ENCODE results near the gene EPN3. TPM values are rescaled to one million over a fixed set of nuclear protein-coding genes. Genes with fewer than 3 reads are reported as not detected.

EPN3 gene
- total RNA-seq, 4 donors from 2014 or later, result 0.30 to 41.1 TPM; not detected in 2

- no peak for DNase-seq
- intact Hi-C loops (cut with DNase I; ENCODE audit: low total_unique reads), result no loop called here
- Histone ChIP-seq H3K27ac (no peak overlapping the region), H3K4me3 (no peak overlapping the region), H3K36me3 (no peaks in the 10 kb centered on the region), H3K4me1 (no peaks in the 10 kb centered on the region), H3K27me3 (no peaks in the 10 kb centered on the region), H3K9me3 (no peaks in the 10 kb centered on the region)
- TF ChIP-seq POLR2A (IDR thresholded peaks at IDR 0.05), result no peak
Observed at GRCh38 chr17:50570528-50570927, 38.0 kb downstream of the EPN3 start.

DNA sequence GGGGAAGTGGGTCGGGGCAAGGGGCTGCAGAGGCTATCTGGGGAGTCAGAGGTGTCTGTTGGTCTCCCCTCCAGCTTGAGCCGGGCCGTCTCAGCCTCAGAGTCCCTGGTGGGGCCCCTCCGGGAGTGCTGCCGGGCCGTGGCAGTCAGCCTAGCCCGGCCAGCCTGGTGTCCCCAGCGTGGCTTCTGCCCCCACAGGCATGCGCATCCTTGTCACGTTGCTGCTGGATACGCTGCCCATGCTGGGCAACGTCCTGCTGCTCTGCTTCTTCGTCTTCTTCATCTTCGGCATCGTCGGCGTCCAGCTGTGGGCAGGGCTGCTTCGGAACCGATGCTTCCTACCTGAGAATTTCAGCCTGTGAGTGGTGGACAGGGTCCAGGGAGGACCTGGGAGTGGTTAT is 39.1 kb downstream of the EPN3 start:
- no peaks in the 10 kb centered on the region for H3K4me1 ChIP-seq
- H3K27ac ChIP-seq, result no peak overlapping the region
- no peak for DNase-seq
- no peaks in the 10 kb centered on the region for H3K27me3 ChIP-seq
- no peaks in the 10 kb centered on the region for H3K36me3 ChIP-seq
- no peaks in the 10 kb centered on the region for H3K9me3 ChIP-seq
- intact Hi-C loops (cut with DNase I; ENCODE audit: low total_unique reads), result no loop called here
- TF ChIP-seq, protein P1, sequence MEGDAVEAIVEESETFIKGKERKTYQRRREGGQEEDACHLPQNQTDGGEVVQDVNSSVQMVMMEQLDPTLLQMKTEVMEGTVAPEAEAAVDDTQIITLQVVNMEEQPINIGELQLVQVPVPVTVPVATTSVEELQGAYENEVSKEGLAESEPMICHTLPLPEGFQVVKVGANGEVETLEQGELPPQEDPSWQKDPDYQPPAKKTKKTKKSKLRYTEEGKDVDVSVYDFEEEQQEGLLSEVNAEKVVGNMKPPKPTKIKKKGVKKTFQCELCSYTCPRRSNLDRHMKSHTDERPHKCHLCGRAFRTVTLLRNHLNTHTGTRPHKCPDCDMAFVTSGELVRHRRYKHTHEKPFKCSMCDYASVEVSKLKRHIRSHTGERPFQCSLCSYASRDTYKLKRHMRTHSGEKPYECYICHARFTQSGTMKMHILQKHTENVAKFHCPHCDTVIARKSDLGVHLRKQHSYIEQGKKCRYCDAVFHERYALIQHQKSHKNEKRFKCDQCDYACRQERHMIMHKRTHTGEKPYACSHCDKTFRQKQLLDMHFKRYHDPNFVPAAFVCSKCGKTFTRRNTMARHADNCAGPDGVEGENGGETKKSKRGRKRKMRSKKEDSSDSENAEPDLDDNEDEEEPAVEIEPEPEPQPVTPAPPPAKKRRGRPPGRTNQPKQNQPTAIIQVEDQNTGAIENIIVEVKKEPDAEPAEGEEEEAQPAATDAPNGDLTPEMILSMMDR (IDR thresholded peaks at IDR 0.05), result no peak
- no peak for TF ChIP-seq POLR2A (IDR thresholded peaks at IDR 0.05)
- no peak overlapping the region for H3K4me3 ChIP-seq

GRCh38 chr17:50572541-50572940 is 40.0 kb downstream of the EPN3 start:
- H3K4me1 ChIP-seq, result no peaks in the 10 kb centered on the region
- no peaks in the 10 kb centered on the region for H3K27me3 ChIP-seq
- intact Hi-C loops (cut with DNase I; ENCODE audit: low total_unique reads), result no loop called here
- no peak overlapping the region for H3K4me3 ChIP-seq
- no peaks in the 10 kb centered on the region for H3K36me3 ChIP-seq
- DNase-seq, result no peak
- TF ChIP-seq, protein P1 (IDR thresholded peaks at IDR 0.05), result no peak
- TF ChIP-seq POLR2A (IDR thresholded peaks at IDR 0.05), result no peak
- H3K9me3 ChIP-seq, result no peaks in the 10 kb centered on the region
- no peak overlapping the region for H3K27ac ChIP-seq

- no peak for DNase-seq
- Histone ChIP-seq H3K36me3 (no peaks in the 10 kb centered on the region), H3K4me1 (no peaks in the 10 kb centered on the region), H3K4me3 (no peak overlapping the region), H3K9me3 (no peaks in the 10 kb centered on the region), H3K27me3 (no peaks in the 10 kb centered on the region), H3K27ac (no peak overlapping the region)
- TF ChIP-seq, protein P1 (IDR thresholded peaks at IDR 0.05), result no peak
- TF ChIP-seq POLR2A (IDR thresholded peaks at IDR 0.05), result no peak
- intact Hi-C loops (cut with DNase I; ENCODE audit: low total_unique reads), result no loop called here
Observed at GRCh38 chr17:50573866-50574611, 41.5 kb downstream of the EPN3 start.

DNA sequence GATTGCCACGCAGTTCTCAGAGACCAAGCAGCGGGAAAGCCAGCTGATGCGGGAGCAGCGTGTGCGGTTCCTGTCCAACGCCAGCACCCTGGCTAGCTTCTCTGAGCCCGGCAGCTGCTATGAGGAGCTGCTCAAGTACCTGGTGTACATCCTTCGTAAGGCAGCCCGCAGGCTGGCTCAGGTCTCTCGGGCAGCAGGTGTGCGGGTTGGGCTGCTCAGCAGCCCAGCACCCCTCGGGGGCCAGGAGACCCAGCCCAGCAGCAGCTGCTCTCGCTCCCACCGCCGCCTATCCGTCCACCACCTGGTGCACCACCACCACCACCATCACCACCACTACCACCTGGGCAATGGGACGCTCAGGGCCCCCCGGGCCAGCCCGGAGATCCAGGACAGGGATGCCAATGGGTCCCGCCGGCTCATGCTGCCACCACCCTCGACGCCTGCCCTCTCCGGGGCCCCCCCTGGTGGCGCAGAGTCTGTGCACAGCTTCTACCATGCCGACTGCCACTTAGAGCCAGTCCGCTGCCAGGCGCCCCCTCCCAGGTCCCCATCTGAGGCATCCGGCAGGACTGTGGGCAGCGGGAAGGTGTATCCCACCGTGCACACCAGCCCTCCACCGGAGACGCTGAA is 43.2 kb downstream of the EPN3 start:
- Histone ChIP-seq H3K27ac (no peak overlapping the region), H3K4me3 (no peak overlapping the region), H3K4me1 (no peaks in the 10 kb centered on the region), H3K36me3 (no peaks in the 10 kb centered on the region), H3K27me3 (no peaks in the 10 kb centered on the region), H3K9me3 (no peaks in the 10 kb centered on the region)
- intact Hi-C loops (cut with DNase I; ENCODE audit: low total_unique reads), result no loop called here
- TF ChIP-seq, protein P1 (IDR thresholded peaks at IDR 0.05), result no peak
- TF ChIP-seq POLR2A (IDR thresholded peaks at IDR 0.05), result no peak
- no peak for DNase-seq

All from uterus (tissue), 4 donors.